Heart left ventricle (tissue), 13 donors: ENCODE results near the gene BRAP.

ENCODE experiments used
- POLR2A ChIP-seq, 2 donors: fragments of 450-650 bp; IDR thresholded peaks; one replicate each; pipeline ENCODE4 v1.6.1; 2017; ENCODE audit warnings: antibody characterized with exemption in 2 of 2, mild to moderate bottlenecking in 2 of 2, moderate library complexity in 2 of 2
- TF ChIP-seq, protein P1 (sequence below), 12 donors: fragments of 200-600 bp; sonication (generic) in 4 of 12; IDR thresholded peaks; one replicate each; pipeline versions ENCODE4 v1.5.0 to v1.8.0; 2018 to 2022; ENCODE audit warnings: antibody characterized with exemption in 12 of 12, mild to moderate bottlenecking in 5 of 12
- donor health status: ischemic (EF 13 %, LVEDD 7.1; RV severe dilation, severe dysfunction).
- donor health status: DM: no; HTN: yes; CAD: no.
- donor health status: DM: no; HTN: no; CAD: no.
- donor health status: ischemic (EF 25% LVEDD 6.9; RV normal size, moderate dysfunction).
- donor health status: ischemic (EF 25% LVEDD 5.7; RV mildly dilated, moderate dysfunction).
- donor health status: ischemic (EF 35%, LVEDD 5.7; RV mildly dilated, moderate dysfunction).
- donor health status: nonischemic (EF 11% LVEDD 7.7; RV severe dilation, severe dysfunction).
- donor health status: DM: yes; HTN: yes; CAD: no.
- donor health status: PGD.
- donor health status: ischemic (EF 29% LVEDD 5.4; RV normal size, mild dysfunction).
- donor health status: nonischemic (EF 23%, LVEDD 6.1; RV moderate dilation, normal function).

DNA sequence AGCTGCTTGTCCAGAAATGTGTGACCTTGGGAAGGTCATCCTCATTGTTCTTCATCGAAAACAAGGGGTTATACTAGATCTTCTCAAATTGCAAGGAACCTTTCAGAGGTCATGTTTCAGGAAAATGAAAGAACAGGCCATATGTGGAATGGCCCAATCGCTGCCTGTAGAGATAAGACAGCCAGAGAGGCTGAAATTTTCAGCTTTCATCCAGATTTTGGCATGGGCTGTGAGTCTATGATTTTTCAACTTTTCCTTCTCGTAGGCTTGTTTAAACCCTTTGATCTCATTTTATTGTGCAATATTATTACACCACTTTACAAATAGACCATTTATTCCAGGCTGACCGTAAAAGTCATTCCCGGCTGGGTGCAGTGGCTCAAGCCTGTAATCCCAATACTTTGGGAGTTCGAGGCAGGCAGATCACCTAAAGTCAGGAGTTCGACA lies 69.6 kb downstream of the BRAP start:
- TF ChIP-seq, protein P1, sequence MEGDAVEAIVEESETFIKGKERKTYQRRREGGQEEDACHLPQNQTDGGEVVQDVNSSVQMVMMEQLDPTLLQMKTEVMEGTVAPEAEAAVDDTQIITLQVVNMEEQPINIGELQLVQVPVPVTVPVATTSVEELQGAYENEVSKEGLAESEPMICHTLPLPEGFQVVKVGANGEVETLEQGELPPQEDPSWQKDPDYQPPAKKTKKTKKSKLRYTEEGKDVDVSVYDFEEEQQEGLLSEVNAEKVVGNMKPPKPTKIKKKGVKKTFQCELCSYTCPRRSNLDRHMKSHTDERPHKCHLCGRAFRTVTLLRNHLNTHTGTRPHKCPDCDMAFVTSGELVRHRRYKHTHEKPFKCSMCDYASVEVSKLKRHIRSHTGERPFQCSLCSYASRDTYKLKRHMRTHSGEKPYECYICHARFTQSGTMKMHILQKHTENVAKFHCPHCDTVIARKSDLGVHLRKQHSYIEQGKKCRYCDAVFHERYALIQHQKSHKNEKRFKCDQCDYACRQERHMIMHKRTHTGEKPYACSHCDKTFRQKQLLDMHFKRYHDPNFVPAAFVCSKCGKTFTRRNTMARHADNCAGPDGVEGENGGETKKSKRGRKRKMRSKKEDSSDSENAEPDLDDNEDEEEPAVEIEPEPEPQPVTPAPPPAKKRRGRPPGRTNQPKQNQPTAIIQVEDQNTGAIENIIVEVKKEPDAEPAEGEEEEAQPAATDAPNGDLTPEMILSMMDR (IDR thresholded peaks at IDR 0.05) = no peak
- no peak for TF ChIP-seq POLR2A (IDR thresholded peaks at IDR 0.05)
